Measurements from ENCODE around the gene CASKIN1.

CASKIN1 gene

DNA sequence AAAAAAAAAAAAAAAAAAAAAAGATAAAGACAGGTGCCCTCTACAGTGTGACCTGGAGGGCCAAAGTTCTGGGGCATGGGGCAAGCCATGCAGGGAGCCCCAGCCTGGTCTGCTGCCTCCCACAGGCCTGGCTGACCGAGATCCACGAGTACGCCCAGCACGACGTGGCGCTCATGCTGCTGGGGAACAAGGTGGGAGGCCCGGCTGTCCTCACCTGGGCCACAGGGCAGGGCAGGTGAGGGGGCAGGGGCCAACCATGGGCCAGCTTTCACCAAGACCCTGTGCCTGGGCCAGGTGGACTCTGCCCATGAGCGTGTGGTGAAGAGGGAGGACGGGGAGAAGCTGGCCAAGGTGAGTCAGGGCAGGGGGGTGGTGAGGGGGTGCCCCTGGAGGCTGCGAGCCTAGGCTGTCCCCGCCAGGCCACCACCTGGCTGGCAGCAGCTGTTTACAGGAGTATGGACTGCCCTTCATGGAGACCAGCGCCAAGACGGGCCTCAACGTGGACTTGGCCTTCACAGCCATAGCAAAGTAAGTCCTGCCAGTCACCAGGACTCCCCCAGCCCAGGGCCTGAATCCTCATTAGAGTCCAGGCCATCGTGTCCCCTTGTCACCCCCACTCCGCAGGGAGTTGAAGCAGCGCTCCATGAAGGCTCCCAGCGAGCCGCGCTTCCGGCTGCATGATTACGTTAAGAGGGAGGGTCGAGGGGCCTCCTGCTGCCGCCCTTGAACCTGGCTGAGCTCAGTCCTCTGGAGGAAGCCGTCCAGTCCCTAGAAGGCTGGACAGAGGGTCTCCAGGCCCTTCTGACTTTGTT, 43.5 kb downstream of the CASKIN1 start:
- TF ChIP-seq, protein P1, sequence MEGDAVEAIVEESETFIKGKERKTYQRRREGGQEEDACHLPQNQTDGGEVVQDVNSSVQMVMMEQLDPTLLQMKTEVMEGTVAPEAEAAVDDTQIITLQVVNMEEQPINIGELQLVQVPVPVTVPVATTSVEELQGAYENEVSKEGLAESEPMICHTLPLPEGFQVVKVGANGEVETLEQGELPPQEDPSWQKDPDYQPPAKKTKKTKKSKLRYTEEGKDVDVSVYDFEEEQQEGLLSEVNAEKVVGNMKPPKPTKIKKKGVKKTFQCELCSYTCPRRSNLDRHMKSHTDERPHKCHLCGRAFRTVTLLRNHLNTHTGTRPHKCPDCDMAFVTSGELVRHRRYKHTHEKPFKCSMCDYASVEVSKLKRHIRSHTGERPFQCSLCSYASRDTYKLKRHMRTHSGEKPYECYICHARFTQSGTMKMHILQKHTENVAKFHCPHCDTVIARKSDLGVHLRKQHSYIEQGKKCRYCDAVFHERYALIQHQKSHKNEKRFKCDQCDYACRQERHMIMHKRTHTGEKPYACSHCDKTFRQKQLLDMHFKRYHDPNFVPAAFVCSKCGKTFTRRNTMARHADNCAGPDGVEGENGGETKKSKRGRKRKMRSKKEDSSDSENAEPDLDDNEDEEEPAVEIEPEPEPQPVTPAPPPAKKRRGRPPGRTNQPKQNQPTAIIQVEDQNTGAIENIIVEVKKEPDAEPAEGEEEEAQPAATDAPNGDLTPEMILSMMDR (IDR thresholded peaks at IDR 0.05; ENCODE audit: extremely low read depth, insufficient read depth, missing control alignments) = peak; percentile 26
- in situ Hi-C loops (cut with MboI; ENCODE audit: low pct_unique_long_range_greater_than_20kb, low sequenced_read_pairs, unreplicated experiment) = no loop called here
- DNase-seq (ENCODE audit: low spot score) = no peak

DNA sequence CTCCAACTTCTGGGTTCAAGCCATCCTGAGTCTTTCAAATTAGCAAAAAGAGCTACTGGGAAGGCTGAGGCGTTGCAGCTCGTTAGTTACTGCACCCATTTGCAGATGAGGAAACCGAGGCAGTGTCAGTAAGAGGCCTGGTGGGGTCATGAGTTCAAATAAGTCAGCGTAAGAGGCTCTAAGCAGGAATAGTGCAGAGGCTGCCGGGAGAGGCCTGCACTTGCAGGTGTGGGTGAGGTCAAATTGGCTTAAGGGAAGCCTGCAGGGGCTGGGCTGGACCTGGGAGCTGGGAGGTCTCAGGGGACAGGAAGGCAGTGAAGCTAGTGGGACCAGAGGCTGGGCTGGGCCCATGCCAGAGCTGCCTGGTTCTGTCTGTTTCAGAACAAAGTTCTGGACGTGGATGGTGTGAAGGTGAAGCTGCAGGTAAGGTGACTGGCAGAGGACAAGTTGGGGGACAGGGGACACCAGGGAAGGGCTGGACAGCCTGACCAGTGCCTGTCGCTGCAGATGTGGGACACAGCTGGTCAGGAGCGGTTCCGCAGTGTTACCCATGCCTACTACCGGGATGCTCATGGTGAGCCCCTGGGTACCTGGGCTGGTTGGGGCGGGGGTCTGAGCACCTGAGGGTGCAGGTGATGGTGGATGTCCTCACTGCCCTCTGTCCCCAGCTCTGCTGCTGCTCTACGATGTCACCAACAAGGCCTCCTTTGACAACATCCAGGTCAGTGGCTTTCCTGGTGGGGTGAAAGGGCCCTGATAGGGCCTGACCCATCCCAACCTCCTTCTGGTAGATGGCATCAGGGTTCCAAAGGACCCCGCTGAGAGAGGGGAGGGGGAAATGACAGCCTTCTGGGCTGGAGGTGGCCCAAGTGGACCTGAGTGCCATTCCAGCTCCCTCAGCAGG, 45.0 kb downstream of the CASKIN1 start:
- TF ChIP-seq, protein P1 (IDR thresholded peaks at IDR 0.05; ENCODE audit: extremely low read depth, insufficient read depth, missing control alignments) = no peak
- in situ Hi-C loops (cut with MboI; ENCODE audit: low pct_unique_long_range_greater_than_20kb, low sequenced_read_pairs, unreplicated experiment) = no loop called here
- DNase-seq (ENCODE audit: low spot score) = no peak

DNA sequence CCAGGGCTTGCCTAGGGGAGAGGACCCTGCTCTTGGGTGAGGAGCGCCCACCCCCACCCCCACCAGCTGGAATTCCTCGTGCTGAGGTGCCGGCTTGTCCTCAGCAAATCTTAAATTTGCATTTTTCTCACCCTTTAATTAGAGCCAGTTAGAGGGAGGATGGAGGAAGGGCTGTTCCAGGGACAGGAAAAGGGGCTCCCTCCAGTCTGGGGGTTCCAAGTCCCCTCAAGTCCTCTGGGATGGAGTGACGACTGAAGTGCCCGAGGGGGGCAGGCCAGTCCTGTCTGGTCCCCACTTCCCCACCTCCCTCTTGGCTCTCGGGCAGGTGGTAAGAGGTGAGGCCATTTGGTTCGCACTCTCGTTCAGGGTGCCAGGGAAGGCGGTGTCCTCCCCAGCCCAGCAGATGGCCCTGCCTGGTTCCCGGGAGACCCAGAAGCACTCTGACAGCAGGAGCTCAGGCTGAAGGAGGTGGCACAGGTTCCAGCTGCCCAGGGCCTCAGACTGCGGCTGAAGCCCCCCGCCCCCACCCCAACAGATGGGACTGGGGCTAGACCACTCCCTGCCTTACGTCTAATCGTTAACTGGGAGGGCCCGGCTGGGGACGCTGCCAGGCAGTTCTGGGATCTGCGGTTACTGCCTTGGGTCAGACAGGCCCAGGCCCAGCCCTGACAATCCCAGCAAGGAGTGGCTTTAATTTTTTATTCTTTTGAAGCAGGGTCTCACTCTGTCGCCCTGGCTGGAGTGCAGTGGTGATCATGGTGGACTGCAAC, 45.8 kb downstream of the CASKIN1 start:
- in situ Hi-C loops (cut with MboI; ENCODE audit: low pct_unique_long_range_greater_than_20kb, low sequenced_read_pairs, unreplicated experiment) = no loop called here
- TF ChIP-seq, protein P1 (IDR thresholded peaks at IDR 0.05; ENCODE audit: extremely low read depth, insufficient read depth, missing control alignments) = no peak
- DNase-seq (ENCODE audit: low spot score) = no peak

DNA sequence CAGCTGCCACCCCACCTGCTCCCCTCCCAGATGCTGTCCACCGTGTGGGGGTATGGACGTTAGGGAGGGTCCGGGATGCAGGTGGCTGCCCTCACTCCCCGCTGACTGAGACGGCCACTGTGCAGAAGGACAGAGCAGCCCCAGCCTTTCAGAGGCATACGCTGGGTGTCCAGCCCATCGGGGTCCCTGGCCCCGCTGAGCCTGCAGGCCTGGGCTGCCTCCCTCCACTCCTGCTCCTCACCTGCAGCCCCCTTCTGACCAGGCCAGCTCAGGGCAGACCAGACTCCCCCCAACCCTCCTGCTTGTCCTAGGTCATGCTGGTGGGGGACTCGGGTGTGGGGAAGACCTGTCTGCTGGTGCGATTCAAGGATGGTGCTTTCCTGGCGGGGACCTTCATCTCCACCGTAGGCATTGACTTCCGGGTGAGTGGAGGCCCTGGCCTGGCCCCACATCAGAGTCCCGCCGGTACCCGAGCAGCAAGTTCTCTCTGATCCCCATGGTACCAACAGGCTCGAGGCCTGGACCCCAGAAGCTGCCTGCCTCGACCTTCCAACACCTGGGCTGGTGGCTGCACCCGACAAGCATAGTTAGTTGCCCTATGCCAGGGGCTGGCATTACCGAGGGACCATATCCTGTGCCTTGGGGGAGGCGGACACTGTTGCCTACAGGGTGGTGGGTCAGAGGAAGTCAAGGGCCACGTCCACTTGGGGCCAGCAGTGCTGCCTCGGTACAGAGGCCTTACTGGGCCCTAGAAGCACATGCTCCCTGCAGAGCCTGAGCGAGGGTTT, 46.6 kb downstream of the CASKIN1 start:
- TF ChIP-seq, protein P1 (IDR thresholded peaks at IDR 0.05; ENCODE audit: extremely low read depth, insufficient read depth, missing control alignments) = no peak
- DNase-seq (ENCODE audit: low spot score) = no peak
- in situ Hi-C loops (cut with MboI; ENCODE audit: low pct_unique_long_range_greater_than_20kb, low sequenced_read_pairs, unreplicated experiment) = no loop called here

DNA sequence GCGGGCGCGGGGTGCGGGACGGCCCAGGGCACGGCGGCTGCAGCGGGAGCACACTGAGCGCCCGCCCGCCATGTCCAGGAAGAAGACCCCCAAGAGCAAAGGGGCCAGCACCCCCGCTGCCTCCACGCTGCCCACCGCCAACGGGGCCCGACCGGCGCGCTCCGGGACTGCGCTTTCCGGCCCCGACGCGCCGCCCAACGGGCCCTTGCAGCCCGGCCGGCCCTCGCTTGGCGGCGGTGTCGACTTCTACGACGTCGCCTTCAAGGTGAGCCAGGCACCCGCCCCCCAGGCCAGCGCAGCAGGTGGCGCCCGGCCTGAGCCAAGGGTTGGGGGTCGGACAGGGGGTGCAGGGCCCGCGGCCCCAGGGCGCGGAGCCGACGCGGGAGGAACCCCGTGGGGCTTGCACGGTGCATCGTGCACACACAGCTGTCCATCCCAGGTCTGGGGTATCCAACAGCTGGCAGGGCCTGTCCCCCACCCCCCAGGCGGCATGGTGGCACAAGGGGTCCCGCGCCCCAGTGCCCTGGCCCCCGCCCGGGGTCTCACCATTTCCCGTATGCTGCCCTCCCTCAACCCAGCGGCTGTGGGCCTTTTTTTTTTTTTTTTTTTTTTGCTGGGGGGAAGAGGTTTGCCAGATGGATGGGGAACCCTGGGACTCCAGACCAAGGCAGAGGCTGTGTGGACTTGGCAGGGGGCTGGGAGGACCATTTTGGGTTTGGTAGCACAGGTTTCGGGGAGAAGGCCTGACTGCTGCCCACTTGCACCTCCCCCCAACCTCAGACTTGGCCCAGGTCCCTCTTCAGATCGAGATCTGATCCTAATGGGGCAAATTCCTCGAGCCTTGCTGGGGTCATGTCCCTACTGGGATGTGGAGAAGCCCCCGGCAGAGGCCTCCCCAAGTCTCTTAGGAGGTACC, 47.4 kb downstream of the CASKIN1 start:
- in situ Hi-C loops (cut with MboI; ENCODE audit: low pct_unique_long_range_greater_than_20kb, low sequenced_read_pairs, unreplicated experiment) = no loop called here
- no peak for DNase-seq (ENCODE audit: low spot score)

More for the DNA sequence above, 47.4 kb downstream of the CASKIN1 start:
- TF ChIP-seq, protein P1 (IDR thresholded peaks at IDR 0.05; ENCODE audit: extremely low read depth, insufficient read depth, missing control alignments) = peak; percentile 17
